OCI-LY3 (cell line): ENCODE data around the gene GRM3.

Source experiments
- EZH2phosphoT487 ChIP-seq: fragments of 200-600 bp; shearing (Covaris generic); IDR thresholded peaks from 2 replicates; pipeline ENCODE4 v1.6.1; 2018; ENCODE audit warnings: antibody characterized with exemption, mixed run types, low read depth
- TF ChIP-seq, protein P1 (sequence below): fragments of 200-600, 300-600 bp; sonication (generic); IDR thresholded peaks from 2 replicates; pipeline ENCODE4 v1.5.1; 2014; ENCODE audit warnings: antibody characterized with exemption, low read length, low read depth

DNA sequence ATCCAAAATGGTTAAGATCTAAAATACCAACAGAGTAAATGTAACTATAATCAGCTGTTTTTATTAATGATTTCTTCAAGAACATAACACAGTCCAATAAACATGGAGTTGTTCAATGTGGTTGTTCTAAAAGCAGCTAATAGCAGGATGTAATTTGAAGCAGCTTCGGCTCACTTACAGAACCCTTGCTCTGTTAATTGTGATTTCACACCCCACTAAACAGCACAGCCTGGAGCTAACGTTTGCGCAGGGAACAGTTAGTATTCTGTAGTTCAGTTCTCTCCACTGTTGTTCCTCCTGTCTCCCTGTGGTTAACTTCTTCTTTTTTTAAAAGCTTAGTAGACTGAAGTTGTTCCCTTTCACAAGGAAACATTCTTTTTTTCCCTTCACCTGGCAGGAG, 104.0 kb downstream of the GRM3 start:
- no peak for TF ChIP-seq EZH2phosphoT487
- TF ChIP-seq, protein P1, sequence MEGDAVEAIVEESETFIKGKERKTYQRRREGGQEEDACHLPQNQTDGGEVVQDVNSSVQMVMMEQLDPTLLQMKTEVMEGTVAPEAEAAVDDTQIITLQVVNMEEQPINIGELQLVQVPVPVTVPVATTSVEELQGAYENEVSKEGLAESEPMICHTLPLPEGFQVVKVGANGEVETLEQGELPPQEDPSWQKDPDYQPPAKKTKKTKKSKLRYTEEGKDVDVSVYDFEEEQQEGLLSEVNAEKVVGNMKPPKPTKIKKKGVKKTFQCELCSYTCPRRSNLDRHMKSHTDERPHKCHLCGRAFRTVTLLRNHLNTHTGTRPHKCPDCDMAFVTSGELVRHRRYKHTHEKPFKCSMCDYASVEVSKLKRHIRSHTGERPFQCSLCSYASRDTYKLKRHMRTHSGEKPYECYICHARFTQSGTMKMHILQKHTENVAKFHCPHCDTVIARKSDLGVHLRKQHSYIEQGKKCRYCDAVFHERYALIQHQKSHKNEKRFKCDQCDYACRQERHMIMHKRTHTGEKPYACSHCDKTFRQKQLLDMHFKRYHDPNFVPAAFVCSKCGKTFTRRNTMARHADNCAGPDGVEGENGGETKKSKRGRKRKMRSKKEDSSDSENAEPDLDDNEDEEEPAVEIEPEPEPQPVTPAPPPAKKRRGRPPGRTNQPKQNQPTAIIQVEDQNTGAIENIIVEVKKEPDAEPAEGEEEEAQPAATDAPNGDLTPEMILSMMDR = no peak
